ENCODE results near the gene AGFG2. TPM values are rescaled to one million over a fixed set of nuclear protein-coding genes. Genes with fewer than 3 reads are reported as not detected.

Gene AGFG2
- total RNA-seq, 1 experiment from 2014 or later: 30.4 TPM

DNA sequence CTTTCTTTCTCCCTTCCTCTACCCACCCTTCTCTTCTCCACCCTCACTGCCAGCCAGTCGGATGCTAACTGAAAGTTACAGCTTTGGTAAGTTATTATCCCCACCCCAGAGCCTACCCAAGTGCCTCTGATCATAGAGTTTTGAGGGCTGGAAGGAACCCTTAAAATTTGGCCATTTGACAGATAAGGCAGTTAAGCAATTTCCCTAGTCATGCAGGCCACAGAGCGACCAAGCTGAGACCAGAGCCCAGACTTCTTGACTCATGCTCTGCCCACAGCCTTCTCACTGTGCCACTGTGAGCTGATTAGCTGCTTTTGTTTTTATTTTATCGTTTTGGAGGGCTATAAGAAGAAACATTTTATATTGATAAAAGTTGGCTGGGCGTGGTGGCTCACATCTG lies 17.5 kb downstream of the AGFG2 start:
- no peaks in the 10 kb centered on the region; the same call in 1 of the 2 replicates for H3K36me3 ChIP-seq (ENCODE audit: low read depth)
- DNase-seq: no peak
- H3F3A ChIP-seq (ENCODE audit: insufficient read depth, low read depth): peaks cover 15% of the 10 kb centered on the region
- no peak overlapping the region for H3K4me3 ChIP-seq
- BruUV-seq (replicated peaks): no TSS peak
- no peaks in the 10 kb centered on the region for H4K20me1 ChIP-seq (ENCODE audit: insufficient read depth)
- intact Hi-C loops (cut with micrococcal nuclease; ENCODE audit: unreplicated experiment): no loop called here
- POLR2A ChIA-PET (ENCODE audit: unreplicated experiment): no interaction called here
- no peaks in the 10 kb centered on the region for H3K9me2 ChIP-seq (ENCODE audit: insufficient read depth)
- H2AFZ ChIP-seq: no peak overlapping the region
- CTCF ChIA-PET: no interaction called here
- H3K27ac ChIP-seq: no peak overlapping the region
- 0 out of 2 replicates have a peak, but pooled peaks cover 8% of the 10 kb centered on the region for H3K4me1 ChIP-seq (replicated peaks; ENCODE audit: insufficient read depth)
- TF ChIP-seq EZH2 (IDR thresholded peaks at IDR 0.05; ENCODE audit: low read depth) (no peak), CTCF (conservative IDR thresholded peaks at IDR 0.05) (no peak)
- H3K9me3 ChIP-seq (ENCODE audit: insufficient read depth, low read depth): no peaks in the 10 kb centered on the region
- no peaks in the 10 kb centered on the region for H3K27me3 ChIP-seq (ENCODE audit: insufficient read depth, low read depth)
- H3K4me2 ChIP-seq: no peak overlapping the region
- no peaks in the 10 kb centered on the region for H3K79me2 ChIP-seq (ENCODE audit: low read depth)

DNA sequence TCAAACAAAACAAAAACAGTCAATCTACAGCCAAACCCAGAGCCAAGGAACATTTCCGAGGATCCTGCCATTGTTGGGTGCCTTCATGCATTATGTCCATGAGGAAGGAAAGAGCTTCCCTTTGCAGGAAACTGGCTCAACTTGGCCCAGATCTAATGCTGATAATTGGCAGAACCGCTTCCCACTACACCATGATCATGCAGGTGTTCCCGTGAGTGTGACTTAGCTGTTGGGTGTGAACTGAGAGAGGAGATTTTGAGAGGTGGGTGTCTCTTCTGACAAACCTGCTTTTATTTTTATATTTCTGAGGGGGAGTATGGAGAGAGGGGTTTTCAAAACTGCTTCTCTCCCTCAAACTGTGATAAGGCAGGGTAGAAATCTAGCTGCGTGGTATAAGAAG lies 20.1 kb downstream of the AGFG2 start:
- intact Hi-C loops (cut with micrococcal nuclease; ENCODE audit: unreplicated experiment): loop anchor here (1.0 kb wide), 1 partner anchor 90 kb away; no protein-coding TSS in a partner anchor
- H3K36me3 ChIP-seq (ENCODE audit: low read depth): no peaks in the 10 kb centered on the region
- H2AFZ ChIP-seq: no peak overlapping the region
- TF ChIP-seq EZH2 (IDR thresholded peaks at IDR 0.05; ENCODE audit: low read depth) (no peak), CTCF (conservative IDR thresholded peaks at IDR 0.05) (no peak)
- H3K27ac ChIP-seq: no peak overlapping the region
- H3K27me3 ChIP-seq (ENCODE audit: insufficient read depth, low read depth): no peaks in the 10 kb centered on the region
- 0 out of 2 replicates have a peak, but pooled peaks cover 8% of the 10 kb centered on the region for H3K4me1 ChIP-seq (replicated peaks; ENCODE audit: insufficient read depth)
- CTCF ChIA-PET: interaction anchor here (0.6 to 1.8 kb wide), 10 partner anchors 12 to 394 kb away, joined by 3 to 18 read pairs (median 4); no protein-coding TSS in a partner anchor
- H4K20me1 ChIP-seq (ENCODE audit: insufficient read depth): no peaks in the 10 kb centered on the region
- no TSS peak for BruUV-seq (replicated peaks)
- no peak overlapping the region for H3K4me3 ChIP-seq
- H3K9me3 ChIP-seq (ENCODE audit: insufficient read depth, low read depth): no peaks in the 10 kb centered on the region
- H3K79me2 ChIP-seq (ENCODE audit: low read depth): no peaks in the 10 kb centered on the region
- POLR2A ChIA-PET (ENCODE audit: unreplicated experiment): interaction anchor here (0.8 to 1.0 kb wide), 2 partner anchors 25 to 27 kb away, joined by 6 to 17 read pairs; partner anchors contain the start of genes FBXO24 and LRCH4
- no peak for DNase-seq
- peaks cover 12% of the 10 kb centered on the region for H3F3A ChIP-seq (ENCODE audit: insufficient read depth, low read depth)
- 0 out of 2 replicates have a peak overlapping the region, but pooled peaks have one; percentile 34 for H3K4me2 ChIP-seq
- H3K9me2 ChIP-seq (ENCODE audit: insufficient read depth): no peaks in the 10 kb centered on the region

DNA sequence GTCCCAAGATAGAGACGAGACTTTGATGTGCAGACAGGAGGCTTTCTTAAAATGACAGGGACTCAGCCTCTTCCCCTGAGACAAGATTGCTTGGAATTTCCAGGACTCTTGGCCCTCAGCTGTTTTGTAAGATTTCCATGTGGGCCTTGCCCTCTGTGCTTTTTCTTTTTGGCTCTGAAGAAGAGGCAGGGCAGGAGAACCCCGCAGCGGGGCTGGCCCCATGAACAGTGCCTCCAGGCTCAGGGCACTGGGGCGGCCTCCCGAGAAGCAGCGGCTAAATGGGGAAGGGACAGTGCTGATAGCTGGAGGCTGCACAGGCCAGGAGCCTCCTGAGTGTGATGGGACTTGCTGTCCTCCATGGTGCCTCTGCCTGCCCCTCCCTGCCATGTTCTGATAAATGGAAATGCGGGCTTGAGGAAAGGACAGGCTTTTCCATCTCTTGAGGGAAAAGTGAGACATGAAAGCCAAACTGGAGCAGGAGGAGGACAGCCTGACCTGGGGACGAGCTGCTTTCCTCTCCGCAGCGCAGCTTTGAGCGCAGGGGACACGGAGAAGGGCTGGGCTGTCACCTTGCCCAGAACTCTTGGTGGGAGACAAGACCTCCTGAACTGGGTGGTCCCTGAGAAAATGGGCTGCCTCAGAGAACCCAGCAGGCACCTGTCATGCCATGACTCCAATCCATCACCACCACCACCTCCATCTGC lies 22.6 kb downstream of the AGFG2 start:
- H3K79me2 ChIP-seq (ENCODE audit: low read depth): no peaks in the 10 kb centered on the region
- no peak for DNase-seq
- no peak overlapping the region for H3K27ac ChIP-seq
- H4K20me1 ChIP-seq (ENCODE audit: insufficient read depth): no peaks in the 10 kb centered on the region
- intact Hi-C loops (cut with micrococcal nuclease; ENCODE audit: unreplicated experiment): no loop called here
- H3K9me3 ChIP-seq (ENCODE audit: insufficient read depth, low read depth): no peaks in the 10 kb centered on the region
- H3K4me3 ChIP-seq: no peak overlapping the region
- POLR2A ChIA-PET (ENCODE audit: unreplicated experiment): interaction anchor here (0.8 kb wide), 1 partner anchor 22 kb away, joined by 18 read pairs; no protein-coding TSS in a partner anchor
- no peaks in the 10 kb centered on the region for H3K36me3 ChIP-seq (ENCODE audit: low read depth)
- CTCF ChIA-PET: interaction anchor here (0.5 kb wide), 1 partner anchor 115 kb away, joined by 7 read pairs; no protein-coding TSS in a partner anchor
- no peak overlapping the region for H3K4me2 ChIP-seq
- H2AFZ ChIP-seq: no peak overlapping the region
- TF ChIP-seq CTCF (conservative IDR thresholded peaks at IDR 0.05) (no peak), EZH2 (IDR thresholded peaks at IDR 0.05; ENCODE audit: low read depth) (no peak)
- 0 out of 2 replicates have a peak, but pooled peaks cover 8% of the 10 kb centered on the region for H3K4me1 ChIP-seq (replicated peaks; ENCODE audit: insufficient read depth)
- no TSS peak for BruUV-seq (replicated peaks)
- H3F3A ChIP-seq (ENCODE audit: insufficient read depth, low read depth): peaks cover 17% of the 10 kb centered on the region
- H3K27me3 ChIP-seq (ENCODE audit: insufficient read depth, low read depth): no peaks in the 10 kb centered on the region
- H3K9me2 ChIP-seq (ENCODE audit: insufficient read depth): no peaks in the 10 kb centered on the region
